ENCODE measurements around the gene HSPA9.

DNA sequence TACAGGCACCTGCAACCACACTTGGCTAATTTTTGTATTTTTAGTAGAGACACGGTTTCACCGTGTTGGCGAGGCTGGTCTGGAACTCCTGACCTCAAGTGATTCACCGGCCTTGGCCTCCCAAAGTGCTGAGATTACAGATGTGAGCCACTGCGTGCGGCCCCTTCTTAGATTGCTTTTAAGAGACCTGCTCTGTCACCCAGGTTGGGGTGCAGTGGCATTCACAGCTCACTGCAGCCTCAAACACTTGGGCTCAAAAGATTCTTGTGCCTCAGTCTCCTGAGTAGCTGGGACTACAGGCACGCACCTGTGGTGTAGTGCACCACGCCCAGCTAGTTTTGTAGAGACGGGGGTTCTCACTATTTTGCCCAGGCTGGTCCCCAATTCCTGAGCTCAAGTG is 11.0 kb downstream of the HSPA9 start:
- TF ChIP-seq, protein P1, sequence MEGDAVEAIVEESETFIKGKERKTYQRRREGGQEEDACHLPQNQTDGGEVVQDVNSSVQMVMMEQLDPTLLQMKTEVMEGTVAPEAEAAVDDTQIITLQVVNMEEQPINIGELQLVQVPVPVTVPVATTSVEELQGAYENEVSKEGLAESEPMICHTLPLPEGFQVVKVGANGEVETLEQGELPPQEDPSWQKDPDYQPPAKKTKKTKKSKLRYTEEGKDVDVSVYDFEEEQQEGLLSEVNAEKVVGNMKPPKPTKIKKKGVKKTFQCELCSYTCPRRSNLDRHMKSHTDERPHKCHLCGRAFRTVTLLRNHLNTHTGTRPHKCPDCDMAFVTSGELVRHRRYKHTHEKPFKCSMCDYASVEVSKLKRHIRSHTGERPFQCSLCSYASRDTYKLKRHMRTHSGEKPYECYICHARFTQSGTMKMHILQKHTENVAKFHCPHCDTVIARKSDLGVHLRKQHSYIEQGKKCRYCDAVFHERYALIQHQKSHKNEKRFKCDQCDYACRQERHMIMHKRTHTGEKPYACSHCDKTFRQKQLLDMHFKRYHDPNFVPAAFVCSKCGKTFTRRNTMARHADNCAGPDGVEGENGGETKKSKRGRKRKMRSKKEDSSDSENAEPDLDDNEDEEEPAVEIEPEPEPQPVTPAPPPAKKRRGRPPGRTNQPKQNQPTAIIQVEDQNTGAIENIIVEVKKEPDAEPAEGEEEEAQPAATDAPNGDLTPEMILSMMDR (conservative IDR thresholded peaks at IDR 0.05; ENCODE audit: low read length): no peak
- no peak for TF ChIP-seq EZH2phosphoT487 (IDR thresholded peaks at IDR 0.05; ENCODE audit: borderline replicate concordance, low read depth, low read length)

Data from OCI-LY7 (cell line).